Upper lobe of left lung (tissue), 6 donors: Measurements from ENCODE around the gene GMDS. TPM values are rescaled to one million over a fixed set of nuclear protein-coding genes. Genes with fewer than 3 reads are reported as not detected.

ENCODE experiments used
- ATAC-seq, 2 donors: fragments of 200-7000 bp; cut with Tn5 transposase; one replicate each; pipeline ENCODE4 v1.9.1; 2022; ENCODE audit warnings: mild to moderate bottlenecking in 2 of 2, moderate library complexity in 2 of 2; ENCODE audit not compliant: low FRiP score in 2 of 2
- DNase-seq, 2 donors: peaks; one replicate each; pipeline ENCODE4 v3.0.0-alpha.2; 2019 to 2020
- H3K27ac ChIP-seq, 4 donors: fragments of 200-600 bp; sonication (generic); one replicate each; pipeline ENCODE4 v1.5.1; 2016 to 2019
- H3K27me3 ChIP-seq, 4 donors: fragments of 200-600 bp; sonication (generic); one replicate each; pipeline ENCODE4 v1.5.1; 2017 to 2019
- H3K36me3 ChIP-seq, 4 donors: fragments of 200-600 bp; sonication (generic); one replicate each; pipeline ENCODE4 v1.5.1; 2016 to 2019
- H3K4me1 ChIP-seq, 4 donors: fragments of 200-600 bp; sonication (generic); one replicate each; pipeline ENCODE4 v1.5.1; 2018 to 2019
- H3K4me3 ChIP-seq, 4 donors: fragments of 200-600 bp; sonication (generic); one replicate each; pipeline ENCODE4 v1.5.1; 2017 to 2019; ENCODE audit warnings: mild to moderate bottlenecking in 2 of 4, moderate library complexity in 1 of 4
- H3K9me3 ChIP-seq, 4 donors: fragments of 200-600 bp; sonication (generic); one replicate each; pipeline ENCODE4 v1.5.1; 2018 to 2019
- CTCF ChIP-seq, 6 experiments: fragments of 450-650 bp in 4 of 6; fragments of 200-600 bp in 2 of 6; sonication (generic) in 2 of 6; IDR thresholded peaks; one replicate each; pipeline ENCODE4 v1.5.1; 2016 to 2019; ENCODE audit warnings: antibody characterized with exemption in 6 of 6
- EP300 ChIP-seq, 4 donors: sonication (generic); formaldehyde crosslinking; IDR thresholded peaks; one replicate each; pipeline ENCODE4 v1.5.1; 2017; ENCODE audit warnings: antibody characterized with exemption in 4 of 4, control low read depth in 2 of 4
- POLR2A ChIP-seq, 4 donors: fragments of 450-650 bp; IDR thresholded peaks; one replicate each; pipeline ENCODE4 v1.5.1; 2016 to 2017; ENCODE audit warnings: antibody characterized with exemption in 4 of 4, mild to moderate bottlenecking in 2 of 4
- POLR2AphosphoS5 ChIP-seq, 2 donors: sonication (generic); formaldehyde crosslinking; IDR thresholded peaks; one replicate each; pipeline ENCODE4 v1.5.1; 2017; ENCODE audit warnings: antibody characterized with exemption in 2 of 2
- WGBS, 2 donors: methylation state at CpG; one replicate each; pipeline ENCODE4 v1.1.5; 2017 to 2018; 5-methylcytosine and 5-hydroxymethylcytosine counted together
- total RNA-seq, 6 donors: library from RNA; depleted of rRNA in 4 of 6; stranded (reverse); fragments of >200 nt in 4 of 6; gene quantifications; one replicate each; pipeline versions ENCODE4 v1.1.0 to v1.2.1, GENCODE V29; 2016 to 2021
- donor health status: DM: no; HTN: no; CAD: no; lungs with moderate emphysema.
- donor health status: DM: no; HTN: yes; CAD: no; lungs with severe emphysema.

GMDS gene
- total RNA-seq, 6 donors from 2014 or later = 7.6 to 17.8 (median 14.1) TPM

- DNase-seq (no peak), ATAC-seq (no peak)
- Histone ChIP-seq H3K27ac (no peak overlapping the region), H3K9me3 (no peaks in the 10 kb centered on the region), H3K27me3 (no peaks in the 10 kb centered on the region), H3K4me1 (no peaks in the 10 kb centered on the region), H3K4me3 (no peak overlapping the region), H3K36me3 (no peaks in the 10 kb centered on the region)
- TF ChIP-seq POLR2A (IDR thresholded peaks at IDR 0.05) = no peak
- 83% methylated on average over 6 of the region's 6 CpGs for WGBS, 2 donors
Measured at GRCh38 chr6:1965596-1966224, 279.7 kb downstream of the GMDS start.

GRCh38 chr6:1963596-1963995 lies 281.8 kb downstream of the GMDS start:
- Histone ChIP-seq H3K4me1 (no peaks in the 10 kb centered on the region), H3K36me3 (no peaks in the 10 kb centered on the region), H3K4me3 (no peak overlapping the region), H3K27ac (no peak overlapping the region), H3K9me3 (no peaks in the 10 kb centered on the region), H3K27me3 (no peaks in the 10 kb centered on the region)
- TF ChIP-seq CTCF (IDR thresholded peaks at IDR 0.05) = no peak
- no peak for TF ChIP-seq POLR2A (IDR thresholded peaks at IDR 0.05)
- TF ChIP-seq POLR2AphosphoS5 (IDR thresholded peaks at IDR 0.05) = no peak
- no peak for TF ChIP-seq EP300 (IDR thresholded peaks at IDR 0.05)
- WGBS, 2 donors = 86 to 88% methylated on average over 2 of the region's 2 CpGs
- ATAC-seq (no peak), DNase-seq (no peak)

GRCh38 chr6:1962201-1962600 lies 283.2 kb downstream of the GMDS start:
- Histone ChIP-seq H3K4me1 (no peaks in the 10 kb centered on the region), H3K9me3 (no peaks in the 10 kb centered on the region), H3K4me3 (no peak overlapping the region), H3K27ac (no peak overlapping the region), H3K27me3 (no peaks in the 10 kb centered on the region), H3K36me3 (no peaks in the 10 kb centered on the region)
- DNase-seq (no peak), ATAC-seq (no peak)
- 94 to 98% methylated on average over 3 of the region's 3 CpGs for WGBS, 2 donors
- TF ChIP-seq POLR2A (IDR thresholded peaks at IDR 0.05) (no peak), EP300 (IDR thresholded peaks at IDR 0.05) (no peak), CTCF (IDR thresholded peaks at IDR 0.05) (no peak), POLR2AphosphoS5 (IDR thresholded peaks at IDR 0.05) (no peak)

- no peak for ATAC-seq
- H3K27ac ChIP-seq = no peak overlapping the region
- H3K4me3 ChIP-seq = no peak overlapping the region
- H3K36me3 ChIP-seq = no peaks in the 10 kb centered on the region
- DNase-seq = no peak
- no peaks in the 10 kb centered on the region for H3K4me1 ChIP-seq
- WGBS, 2 donors = 92 to 94% methylated on average over 13 of the region's 13 CpGs
- no peaks in the 10 kb centered on the region for H3K27me3 ChIP-seq
- TF ChIP-seq CTCF (IDR thresholded peaks at IDR 0.05) = no peak
- no peak for TF ChIP-seq POLR2AphosphoS5 (IDR thresholded peaks at IDR 0.05)
- TF ChIP-seq POLR2A (IDR thresholded peaks at IDR 0.05) = no peak
- TF ChIP-seq EP300 (IDR thresholded peaks at IDR 0.05) = no peak
- H3K9me3 ChIP-seq = no peaks in the 10 kb centered on the region
Measured at GRCh38 chr6:1960486-1961142, 284.8 kb downstream of the GMDS start.

GRCh38 chr6:1958257-1958656 lies 287.1 kb downstream of the GMDS start:
- no peak for DNase-seq
- Histone ChIP-seq H3K4me3 (no peak overlapping the region), H3K27me3 (no peaks in the 10 kb centered on the region), H3K4me1 (no peaks in the 10 kb centered on the region), H3K36me3 (no peaks in the 10 kb centered on the region), H3K9me3 (no peaks in the 10 kb centered on the region), H3K27ac (no peak overlapping the region)
- TF ChIP-seq CTCF (IDR thresholded peaks at IDR 0.05) (no peak), POLR2AphosphoS5 (IDR thresholded peaks at IDR 0.05) (no peak), EP300 (IDR thresholded peaks at IDR 0.05) (no peak)
- no peak for ATAC-seq
- 66 to 68% methylated on average over 4 of the region's 4 CpGs for WGBS, 2 donors
